Heart left ventricle (tissue), 16 donors: ENCODE data around the gene POLR1H. TPM values are rescaled to one million over a fixed set of nuclear protein-coding genes. Genes with fewer than 3 reads are reported as not detected.

Experiments used
- ATAC-seq, 4 donors: fragments of 200-7000 bp; cut with Tn5 transposase; one replicate each; pipeline ENCODE4 v1.9.1; 2020 to 2022; ENCODE audit warnings: moderate library complexity in 4 of 4, mild to moderate bottlenecking in 3 of 4, moderate number of reproducible peaks in 1 of 4
- DNase-seq, 5 donors: peaks; one replicate each; pipeline ENCODE4 v3.0.0-alpha.2; 2020
- H3K27ac ChIP-seq, 12 donors: fragments of 200-600 bp; sonication (generic) in 4 of 12; one replicate each; pipeline versions ENCODE4 v1.5.0 to v1.8.0; 2016 to 2022; ENCODE audit warnings: mild to moderate bottlenecking in 2 of 12
- H3K27me3 ChIP-seq, 9 donors: fragments of 200-600 bp; sonication (generic) in 2 of 9; one replicate each; pipeline versions ENCODE4 v1.5.1 to v1.8.0; 2016 to 2022; ENCODE audit warnings: mild to moderate bottlenecking in 3 of 9
- H3K36me3 ChIP-seq, 9 donors: fragments of 200-600 bp; sonication (generic) in 2 of 9; one replicate each; pipeline versions ENCODE4 v1.5.0 to v1.8.0; 2018 to 2022; ENCODE audit warnings: mild to moderate bottlenecking in 2 of 9
- H3K4me1 ChIP-seq, 12 donors: fragments of 200-600 bp; sonication (generic) in 4 of 12; one replicate each; pipeline versions ENCODE4 v1.5.0 to v1.8.0; 2016 to 2022; ENCODE audit warnings: mild to moderate bottlenecking in 3 of 12
- H3K4me3 ChIP-seq, 12 donors: fragments of 200-600 bp; sonication (generic) in 4 of 12; one replicate each; pipeline versions ENCODE4 v1.5.0 to v1.8.0; 2017 to 2022; ENCODE audit warnings: mild to moderate bottlenecking in 9 of 12, moderate library complexity in 4 of 12
- H3K9me3 ChIP-seq, 12 donors: fragments of 200-600 bp; sonication (generic) in 4 of 12; one replicate each; pipeline versions ENCODE4 v1.5.0 to v1.8.0; 2016 to 2022; ENCODE audit warnings: mild to moderate bottlenecking in 1 of 12
- CTCF ChIP-seq, 12 donors: fragments of 200-600 bp; sonication (generic) in 4 of 12; IDR thresholded peaks; one replicate each; pipeline versions ENCODE4 v1.5.0 to v1.8.0; 2018 to 2022; ENCODE audit warnings: antibody characterized with exemption in 12 of 12, mild to moderate bottlenecking in 5 of 12
- POLR2A ChIP-seq, 2 donors: fragments of 450-650 bp; IDR thresholded peaks; one replicate each; pipeline ENCODE4 v1.6.1; 2017; ENCODE audit warnings: antibody characterized with exemption in 2 of 2, mild to moderate bottlenecking in 2 of 2, moderate library complexity in 2 of 2
- WGBS, 4 donors: extraction: QIAGEN DNeasy Blood & Tissue Kit in 2 of 4; methylation state at CpG; one replicate each; pipeline versions ENCODE4 v1.1.5 to v1.1.7; 2013 to 2018; 5-methylcytosine and 5-hydroxymethylcytosine counted together
- intact Hi-C, 10 donors: fragments of 100-400 bp; cut with DNase I; formaldehyde crosslinking; loops; one replicate each; pipeline versions ENCODE4 v1.11.1 to v1.14.2; 2022
- polyA plus RNA-seq, 2 donors: library from polyadenylated mRNA; stranded (reverse); fragments of 200-250 nt; gene quantifications; one replicate each; pipeline ENCODE4 v1.2.3, GENCODE V29; 2013
- total RNA-seq, 9 donors: library from RNA; depleted of rRNA in 2 of 9; stranded (reverse); fragments of >200 nt in 2 of 9; fragmentation: NEBNext Ultra II Directional in 3 of 9; extraction: Animal tissue kit (Norgen Biotek cat#: 25700) in 3 of 9; gene quantifications; one replicate each; pipeline versions ENCODE4 v1.1.0 to v1.2.4, GENCODE V29; 2016 to 2023
- donor health status: ischemic (EF 13 %, LVEDD 7.1; RV severe dilation, severe dysfunction).
- donor health status: healthy with polysubstance abuse.
- donor health status: DM: no; HTN: yes; CAD: no.
- donor health status: DM: no; HTN: no; CAD: no.
- donor health status: ischemic (EF 25% LVEDD 6.9; RV normal size, moderate dysfunction).
- donor health status: ischemic (EF 25% LVEDD 5.7; RV mildly dilated, moderate dysfunction).
- donor health status: healthy.
- donor health status: DM: yes; HTN: yes; CAD: no.
- donor health status: ischemic (EF 35%, LVEDD 5.7; RV mildly dilated, moderate dysfunction).
- donor health status: nonischemic (EF 11% LVEDD 7.7; RV severe dilation, severe dysfunction).
- donor health status: DM: yes; HTN: yes; CAD: no.
- donor health status: PGD.
- donor health status: ischemic (EF 29% LVEDD 5.4; RV normal size, mild dysfunction).
- donor health status: nonischemic (EF 23%, LVEDD 6.1; RV moderate dilation, normal function).

The POLR1H gene
- total and polyA plus RNA-seq, 11 donors = 11.7 to 46.1 (median 14.8) TPM

- WGBS, 4 donors = 61 to 71% (median 64%) methylated on average over 4 of the region's 4 CpGs
These were observed 37.1 kb downstream of the POLR1H start for GRCh38 chr6:30097902-30098768.

GRCh38 chr6:30100154-30100553 is 39.1 kb downstream of the POLR1H start:
- Histone ChIP-seq H3K36me3 (no peaks in the 10 kb centered on the region), H3K27me3 (peaks cover 0 to 57% (median 35%) of the 10 kb centered on the region in 9 donors), H3K9me3 (no peaks in the 10 kb centered on the region), H3K4me3 (peak overlapping the region in 8 of 12 donors; percentile 43 to 60 (median 55)), H3K4me1 (peaks cover 0 to 42% (median 28%) of the 10 kb centered on the region in 12 donors), H3K27ac (peak overlapping the region in 6 of 12 donors; percentile 45 to 81 (median 55))
- 25 to 41% (median 31%) methylated on average over 8 of the region's 8 CpGs for WGBS, 4 donors
- ATAC-seq = no peak
- intact Hi-C loops = loop anchor here in 7 of 10 donors (2.0 to 5.0 kb wide), 4 partner anchors 33 to 72 kb away; partner anchors contain the start of genes PPP1R11 (in 6 of the 7) and POLR1H (in 1 of the 7)
- no peak for TF ChIP-seq CTCF (IDR thresholded peaks at IDR 0.05)
- DNase-seq = no peak

More at GRCh38 chr6:30097902-30098768, 37.1 kb downstream of the POLR1H start:
- H3K27me3 ChIP-seq = peaks cover 0 to 62% (median 35%) of the 10 kb centered on the region in 9 donors
- intact Hi-C loops = no loop called here
- H3K4me1 ChIP-seq = peaks cover 0 to 37% (median 25%) of the 10 kb centered on the region in 12 donors
- DNase-seq (no peak), ATAC-seq (no peak)
- H3K27ac ChIP-seq = no peak overlapping the region
- TF ChIP-seq CTCF (IDR thresholded peaks at IDR 0.05) (no peak), POLR2A (IDR thresholded peaks at IDR 0.05) (no peak)
- no peaks in the 10 kb centered on the region for H3K36me3 ChIP-seq
- no peaks in the 10 kb centered on the region for H3K9me3 ChIP-seq
- no peak overlapping the region for H3K4me3 ChIP-seq

- WGBS, 4 donors = 2 to 6% (median 4%) methylated on average over 30 to 47 of the region's 47 CpGs
- TF ChIP-seq CTCF (IDR thresholded peaks at IDR 0.05) (peak in 2 of 12 donors; percentile 17 to 23), POLR2A (IDR thresholded peaks at IDR 0.05) (no peak)
- intact Hi-C loops = loop anchor here in 7 of 10 donors (2.0 to 5.0 kb wide), 4 partner anchors 34 to 71 kb away; partner anchors contain the start of genes PPP1R11 (in 6 of the 7) and POLR1H (in 1 of the 7)
- peaks cover 0 to 60% (median 35%) of the 10 kb centered on the region in 9 donors for H3K27me3 ChIP-seq
- H3K36me3 ChIP-seq = no peaks in the 10 kb centered on the region
- DNase-seq = peak; percentile 35 to 70 (median 54)
- H3K4me3 ChIP-seq = peak overlapping the region in 11 of 12 donors; percentile 14 to 60 (median 51)
- H3K4me1 ChIP-seq = peaks cover 0 to 38% (median 28%) of the 10 kb centered on the region in 12 donors
- H3K9me3 ChIP-seq = no peaks in the 10 kb centered on the region
- peak in 3 of 4 donors; percentile 40 to 68 (median 43) for ATAC-seq
- H3K27ac ChIP-seq = peak overlapping the region in 10 of 12 donors; percentile 49 to 81 (median 62)
These were observed 39.7 kb downstream of the POLR1H start for GRCh38 chr6:30100585-30101443.
